Ascending aorta (tissue), 2 donors: ENCODE data around the gene WDR18. TPM values are rescaled to one million over a fixed set of nuclear protein-coding genes. Genes with fewer than 3 reads are reported as not detected.

Source experiments
- DNase-seq, 2 donors: peaks; one replicate each; pipeline ENCODE4 v3.0.0-alpha.2; 2019; ENCODE audit warnings: low spot score in 2 of 2
- H3K27ac ChIP-seq, 2 donors: fragments of 200-600 bp; sonication (generic); one replicate each; pipeline ENCODE4 v1.5.1; 2016 to 2017; ENCODE audit warnings: mild to moderate bottlenecking in 1 of 2
- H3K27me3 ChIP-seq: fragments of 200-600 bp; sonication (generic); one replicate; pipeline ENCODE4 v1.5.1; 2017
- H3K36me3 ChIP-seq, 2 donors: fragments of 200-600 bp; sonication (generic); one replicate each; pipeline ENCODE4 v1.5.1; 2016
- H3K4me1 ChIP-seq, 2 donors: fragments of 200-600 bp; sonication (generic); one replicate each; pipeline ENCODE4 v1.5.1; 2016 to 2017; ENCODE audit warnings: mild to moderate bottlenecking in 1 of 2
- H3K4me3 ChIP-seq, 2 donors: fragments of 200-600 bp; sonication (generic); one replicate each; pipeline ENCODE4 v1.5.1; 2016 to 2017; ENCODE audit warnings: mild to moderate bottlenecking in 1 of 2
- H3K9me3 ChIP-seq, 2 donors: fragments of 200-600 bp; sonication (generic); one replicate each; pipeline ENCODE4 v1.5.1; 2016
- intact Hi-C: fragments of 100-400 bp; cut with DNase I; formaldehyde crosslinking; loops from one replicate; pipeline ENCODE4 v1.15.1; 2023
- total RNA-seq: library from RNA; depleted of rRNA; stranded (reverse); fragments of >200 nt; gene quantifications from one replicate; pipeline ENCODE4 v1.1.0, GENCODE V29; 2016
- TF ChIP-seq, protein P1 (sequence below), 3 experiments: fragments of 200-600 bp in 2 of 3; fragments of 450-650 bp in 1 of 3; sonication (generic) in 2 of 3; IDR thresholded peaks; one replicate each; pipeline ENCODE4 v1.5.1; 2016 to 2019; ENCODE audit warnings: antibody characterized with exemption in 3 of 3, mild to moderate bottlenecking in 1 of 3, moderate library complexity in 1 of 3

WDR18 gene
- total RNA-seq, 1 donor from 2014 or later = 65.7 TPM

- DNase-seq = no peak
- Histone ChIP-seq H3K27me3 (peaks cover 11% of the 10 kb centered on the region), H3K9me3 (no peaks in the 10 kb centered on the region), H3K4me1 (peaks cover 0 to 14% of the 10 kb centered on the region in 2 donors), H3K4me3 (peak within 1 kb of the TSS in 1 of 2 donors; percentile 21), H3K27ac (no peak within 1 kb of the TSS), H3K36me3 (no peaks in the 10 kb centered on the region)
- intact Hi-C loops = no loop called here
- TF ChIP-seq, protein P1, sequence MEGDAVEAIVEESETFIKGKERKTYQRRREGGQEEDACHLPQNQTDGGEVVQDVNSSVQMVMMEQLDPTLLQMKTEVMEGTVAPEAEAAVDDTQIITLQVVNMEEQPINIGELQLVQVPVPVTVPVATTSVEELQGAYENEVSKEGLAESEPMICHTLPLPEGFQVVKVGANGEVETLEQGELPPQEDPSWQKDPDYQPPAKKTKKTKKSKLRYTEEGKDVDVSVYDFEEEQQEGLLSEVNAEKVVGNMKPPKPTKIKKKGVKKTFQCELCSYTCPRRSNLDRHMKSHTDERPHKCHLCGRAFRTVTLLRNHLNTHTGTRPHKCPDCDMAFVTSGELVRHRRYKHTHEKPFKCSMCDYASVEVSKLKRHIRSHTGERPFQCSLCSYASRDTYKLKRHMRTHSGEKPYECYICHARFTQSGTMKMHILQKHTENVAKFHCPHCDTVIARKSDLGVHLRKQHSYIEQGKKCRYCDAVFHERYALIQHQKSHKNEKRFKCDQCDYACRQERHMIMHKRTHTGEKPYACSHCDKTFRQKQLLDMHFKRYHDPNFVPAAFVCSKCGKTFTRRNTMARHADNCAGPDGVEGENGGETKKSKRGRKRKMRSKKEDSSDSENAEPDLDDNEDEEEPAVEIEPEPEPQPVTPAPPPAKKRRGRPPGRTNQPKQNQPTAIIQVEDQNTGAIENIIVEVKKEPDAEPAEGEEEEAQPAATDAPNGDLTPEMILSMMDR (IDR thresholded peaks at IDR 0.05) = peak; percentile 26 to 47 (median 45)
Measured at GRCh38 chr19:1000095-1000494, 15.9 kb downstream of the WDR18 start, which contains the start of gene GRIN3B. Gene GRIN3B (plus strand): TSS chr19:1000419. CDS start chr19:1000438, 19 bp downstream.

- intact Hi-C loops = no loop called here
- H3K27me3 ChIP-seq = peaks cover 5% of the 10 kb centered on the region
Measured at GRCh38 chr19:1000591-1001537, 16.7 kb downstream of the WDR18 start.

GRCh38 chr19:1001538-1002166 is 17.5 kb downstream of the WDR18 start:
- Histone ChIP-seq H3K4me1 (peaks cover 0 to 10% of the 10 kb centered on the region in 2 donors), H3K9me3 (no peaks in the 10 kb centered on the region), H3K4me3 (no peak overlapping the region), H3K36me3 (no peaks in the 10 kb centered on the region), H3K27ac (no peak overlapping the region), H3K27me3 (no peaks in the 10 kb centered on the region)
- TF ChIP-seq, protein P1 (IDR thresholded peaks at IDR 0.05) = peak; percentile 86 to 97 (median 95)
- DNase-seq = no peak
- intact Hi-C loops = no loop called here

More at GRCh38 chr19:1000591-1001537, 16.7 kb downstream of the WDR18 start:
- Histone ChIP-seq H3K4me1 (peaks cover 0 to 14% of the 10 kb centered on the region in 2 donors), H3K36me3 (no peaks in the 10 kb centered on the region), H3K9me3 (no peaks in the 10 kb centered on the region), H3K27ac (no peak overlapping the region), H3K4me3 (peak overlapping the region in 1 of 2 donors; percentile 21)
- TF ChIP-seq, protein P1 (IDR thresholded peaks at IDR 0.05) = no peak
- DNase-seq = no peak

DNA sequence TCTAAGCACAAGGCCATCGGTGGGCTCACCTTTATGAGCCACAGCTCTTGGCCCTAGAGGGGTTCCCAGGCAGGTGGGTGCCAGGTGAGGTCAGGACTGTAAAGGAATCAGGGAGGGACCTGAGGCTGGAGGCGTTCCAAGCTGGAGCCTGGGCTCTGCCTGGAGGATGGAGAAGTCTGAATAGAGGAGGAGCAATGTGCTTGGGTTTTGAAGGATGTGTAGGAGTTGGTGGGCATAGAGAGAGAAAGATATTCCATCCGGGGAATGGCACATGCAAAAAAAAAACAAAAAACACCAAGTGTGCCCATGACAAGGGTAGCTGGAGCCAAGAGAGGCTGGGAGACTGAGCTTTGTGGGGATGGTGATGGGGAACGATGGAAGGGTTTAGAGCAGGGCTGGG is 18.5 kb downstream of the WDR18 start:
- TF ChIP-seq, protein P1 (IDR thresholded peaks at IDR 0.05) = no peak
- intact Hi-C loops = no loop called here
- DNase-seq = no peak
- no peaks in the 10 kb centered on the region for H3K36me3 ChIP-seq
- H3K27ac ChIP-seq = no peak overlapping the region
- H3K4me3 ChIP-seq = no peak overlapping the region
- no peaks in the 10 kb centered on the region for H3K27me3 ChIP-seq
- no peaks in the 10 kb centered on the region for H3K9me3 ChIP-seq
- peaks cover 0 to 10% of the 10 kb centered on the region in 2 donors for H3K4me1 ChIP-seq

DNA sequence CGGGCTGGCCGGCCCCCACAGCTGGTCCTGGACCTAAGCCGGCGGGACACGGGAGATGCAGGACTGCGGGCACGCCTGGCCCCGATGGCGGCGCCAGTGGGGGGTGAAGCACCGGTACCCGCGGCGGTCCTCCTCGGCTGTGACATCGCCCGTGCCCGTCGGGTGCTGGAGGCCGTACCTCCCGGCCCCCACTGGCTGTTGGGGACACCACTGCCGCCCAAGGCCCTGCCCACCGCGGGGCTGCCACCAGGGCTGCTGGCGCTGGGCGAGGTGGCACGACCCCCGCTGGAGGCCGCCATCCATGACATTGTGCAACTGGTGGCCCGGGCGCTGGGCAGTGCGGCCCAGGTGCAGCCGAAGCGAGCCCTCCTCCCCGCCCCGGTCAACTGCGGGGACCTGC is 19.1 kb downstream of the WDR18 start:
- H3K27me3 ChIP-seq = no peaks in the 10 kb centered on the region
- no peak overlapping the region for H3K27ac ChIP-seq
- no peaks in the 10 kb centered on the region for H3K9me3 ChIP-seq
- DNase-seq = no peak
- no peak overlapping the region for H3K4me3 ChIP-seq
- H3K4me1 ChIP-seq = peaks cover 0 to 10% of the 10 kb centered on the region in 2 donors
- TF ChIP-seq, protein P1 (IDR thresholded peaks at IDR 0.05) = no peak
- intact Hi-C loops = no loop called here
- no peaks in the 10 kb centered on the region for H3K36me3 ChIP-seq
